Large intestine (tissue), 3 donors: ENCODE data around the gene ICA1. TPM values are rescaled to one million over a fixed set of nuclear protein-coding genes. Genes with fewer than 3 reads are reported as not detected.
"Not testable (repeated sequence)": the region's sequence is repeated elsewhere in the genome, so short reads cannot be mapped to it uniquely, and the experiment has no call there.

Experiments used
- DNase-seq, 2 donors: peaks; one replicate each; pipeline versions ENCODE4 v3.0.0 to v3.0.0-alpha.2; 2013
- H3K27ac ChIP-seq: one replicate; pipeline ENCODE4 v1.5.1; 2013; ENCODE audit warnings: low read length
- H3K27me3 ChIP-seq: 2 replicates; pipeline ENCODE4 v1.6.1; 2013; ENCODE audit warnings: low read length; ENCODE audit not compliant: control insufficient read depth, insufficient read depth
- H3K36me3 ChIP-seq: 2 replicates; pipeline ENCODE4 v1.6.1; 2013; ENCODE audit warnings: low read length; ENCODE audit not compliant: control insufficient read depth, insufficient read depth
- H3K4me1 ChIP-seq: one replicate; pipeline ENCODE4 v1.6.1; 2013; ENCODE audit warnings: low read length; ENCODE audit not compliant: control insufficient read depth, insufficient read depth
- H3K4me3 ChIP-seq: one replicate; pipeline ENCODE4 v1.5.1; 2013; ENCODE audit warnings: low read length
- H3K9me3 ChIP-seq: one replicate; pipeline ENCODE4 v1.6.1; 2013; ENCODE audit warnings: mild to moderate bottlenecking, low read depth, low read length, moderate library complexity; ENCODE audit not compliant: control insufficient read depth
- WGBS: methylation state at CpG from one replicate; pipeline ENCODE4 v1.1.5; 2013; ENCODE audit warnings: low lambda C conversion rate; ENCODE audit not compliant: insufficient coverage; 5-methylcytosine and 5-hydroxymethylcytosine counted together
- polyA plus RNA-seq: library from polyadenylated mRNA; unstranded; fragments of 120-200 nt; gene quantifications from one replicate; pipeline ENCODE4 v1.2.1, GENCODE V29; 2013

Gene ICA1
- polyA plus RNA-seq, 1 donor: 51.6 TPM

DNA sequence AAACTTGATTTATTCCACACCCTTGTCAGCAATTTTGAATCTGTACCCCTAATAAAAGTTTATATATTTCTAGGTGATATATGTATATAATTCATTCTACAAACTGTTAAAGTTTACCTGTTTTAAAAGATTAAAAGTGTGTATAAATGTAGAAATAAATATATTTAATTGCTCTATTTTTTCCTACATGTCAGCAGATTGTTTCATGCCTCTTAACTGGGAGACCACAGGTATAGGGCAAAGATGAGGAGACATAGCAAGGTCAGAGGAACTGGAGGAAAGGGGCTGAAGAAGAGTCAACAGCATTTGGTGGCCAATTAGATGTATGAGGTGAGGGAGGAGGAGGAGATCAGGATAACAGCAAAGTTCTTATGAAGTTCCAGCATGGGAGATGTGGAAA, 183.5 kb downstream of the ICA1 start:
- Histone ChIP-seq H3K4me3 (no peak overlapping the region), H3K9me3 (no peaks in the 10 kb centered on the region), H3K27me3 (no peaks in the 10 kb centered on the region), H3K4me1 (no peaks in the 10 kb centered on the region), H3K36me3 (no peaks in the 10 kb centered on the region), H3K27ac (no peak overlapping the region)
- DNase-seq: no peak

- no CpG with 5 or more reads among the region's 9 CpGs for WGBS
- Histone ChIP-seq H3K36me3 (peaks cover 6% of the 10 kb centered on the region), H3K27ac (no peak overlapping the region), H3K4me3 (no peak overlapping the region), H3K27me3 (no peaks in the 10 kb centered on the region), H3K9me3 (no peaks in the 10 kb centered on the region), H3K4me1 (no peaks in the 10 kb centered on the region)
- no peak for DNase-seq
Measured at GRCh38 chr7:8070451-8071180, 191.4 kb downstream of the ICA1 start.

DNA sequence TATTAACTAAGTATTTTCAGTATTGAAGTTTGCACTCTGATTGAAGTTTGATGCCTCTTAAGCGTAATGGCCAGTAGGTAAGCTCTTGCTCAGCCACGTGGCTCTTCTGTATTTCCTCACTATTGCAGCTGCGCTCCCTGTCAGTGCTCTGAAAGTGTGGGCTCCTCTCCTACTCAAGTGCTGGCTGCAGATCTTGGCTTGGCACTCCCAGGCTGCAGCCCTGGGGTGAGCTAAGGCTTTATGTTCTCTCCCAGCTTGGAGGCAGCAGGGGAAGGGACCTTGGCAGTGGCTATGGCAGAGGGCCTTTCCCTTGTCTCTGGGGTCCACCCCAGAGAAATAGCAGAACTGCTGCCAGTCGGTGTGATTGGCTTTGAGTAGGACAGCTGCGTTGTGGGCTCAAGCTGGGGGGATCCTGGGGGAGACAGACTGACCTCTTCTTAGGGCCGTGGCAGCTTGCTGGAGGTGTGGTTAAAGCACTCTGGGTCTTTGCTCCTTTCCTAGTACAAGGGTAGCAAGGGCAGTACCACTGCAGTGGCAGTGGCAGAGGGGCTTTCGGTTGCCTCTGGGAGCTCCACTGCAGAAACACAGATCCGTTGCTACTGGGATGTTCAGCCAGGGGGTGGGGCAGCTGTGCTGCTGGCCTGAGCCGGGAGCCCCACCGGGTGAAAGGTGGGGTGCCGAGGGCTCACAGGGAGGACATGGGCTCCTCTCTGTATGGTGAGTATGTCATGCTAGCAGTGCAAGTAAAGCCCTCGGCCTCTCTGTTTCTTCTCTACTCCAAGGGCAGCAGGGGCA, 192.9 kb downstream of the ICA1 start:
- DNase-seq: no peak
- Histone ChIP-seq H3K36me3 (peaks cover 6% of the 10 kb centered on the region), H3K27me3 (no peaks in the 10 kb centered on the region), H3K27ac (no peak overlapping the region), H3K4me3 (no peak overlapping the region), H3K9me3 (no peaks in the 10 kb centered on the region), H3K4me1 (no peaks in the 10 kb centered on the region)
- 100% methylated on average over 1 of the region's 12 CpGs for WGBS

GRCh38 chr7:8065356-8065813, 196.6 kb downstream of the ICA1 start:
- no peaks in the 10 kb centered on the region for H3K4me1 ChIP-seq
- H3K27me3 ChIP-seq: no peaks in the 10 kb centered on the region

DNA sequence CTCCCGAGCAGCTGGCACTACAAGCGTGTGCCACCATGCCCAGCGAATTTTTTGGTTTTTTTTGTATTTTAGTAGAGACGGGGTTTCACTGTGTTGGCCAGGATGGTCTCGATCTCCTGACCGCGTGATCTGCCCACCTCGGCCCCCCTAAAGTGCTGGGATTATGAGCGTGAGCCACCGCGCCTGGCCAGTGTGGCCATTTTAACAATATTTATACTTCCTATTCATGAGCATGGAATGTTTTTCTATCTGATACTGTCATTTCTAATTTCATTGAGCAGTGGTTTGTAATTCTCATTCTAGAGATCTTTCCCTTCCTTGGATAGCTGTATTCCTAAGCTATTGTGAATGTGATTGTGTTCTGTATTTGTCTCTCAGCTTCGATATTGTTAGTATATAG, 197.1 kb downstream of the ICA1 start:
- no peak overlapping the region for H3K4me3 ChIP-seq
- H3K36me3 ChIP-seq: peaks cover 8% of the 10 kb centered on the region
- H3K4me1 ChIP-seq: no peaks in the 10 kb centered on the region
- no peak overlapping the region for H3K27ac ChIP-seq
- DNase-seq: no peak
- H3K9me3 ChIP-seq: no peaks in the 10 kb centered on the region
- 100% methylated on average over 3 of the region's 12 CpGs for WGBS
- H3K27me3 ChIP-seq: no peaks in the 10 kb centered on the region

More at GRCh38 chr7:8065356-8065813, 196.6 kb downstream of the ICA1 start:
- Histone ChIP-seq H3K9me3 (no peaks in the 10 kb centered on the region), H3K27ac (no peak overlapping the region), H3K36me3 (peaks cover 8% of the 10 kb centered on the region), H3K4me3 (no peak overlapping the region)
- no peak for DNase-seq
- 79% methylated on average over 2 of the region's 2 CpGs for WGBS

DNA sequence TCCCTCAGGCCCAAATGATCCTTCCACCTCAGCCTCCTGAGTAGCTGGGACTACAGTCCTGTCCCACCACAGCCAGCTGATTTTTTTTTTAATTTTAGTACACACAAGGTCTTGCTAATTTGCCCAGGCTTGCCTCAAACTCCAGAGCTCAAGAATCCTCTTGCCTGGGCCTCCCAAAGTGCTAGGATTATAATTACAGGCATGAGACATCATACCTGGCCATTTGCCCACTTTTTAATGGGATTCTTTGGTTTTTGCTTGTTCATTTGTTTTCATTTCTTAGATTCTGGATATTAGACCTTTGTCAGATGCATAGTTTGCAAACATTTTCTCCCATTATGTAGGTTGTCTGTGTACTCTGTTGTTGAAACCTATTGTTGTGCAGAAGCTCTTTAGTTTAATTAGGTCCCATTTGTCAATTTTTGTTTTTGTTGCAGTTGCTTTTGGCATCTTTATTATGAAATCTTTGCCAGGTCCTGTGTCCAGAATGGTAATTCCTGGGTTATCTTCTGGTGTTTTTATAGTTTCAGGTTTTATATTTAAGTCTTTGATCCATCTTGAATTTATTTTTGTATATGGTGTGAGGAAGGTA, 198.2 kb downstream of the ICA1 start:
- no peaks in the 10 kb centered on the region for H3K4me1 ChIP-seq
- H3K27ac ChIP-seq: no peak overlapping the region
- H3K4me3 ChIP-seq: no peak overlapping the region
- peaks cover 8% of the 10 kb centered on the region for H3K36me3 ChIP-seq
- no peak for DNase-seq
- no peaks in the 10 kb centered on the region for H3K9me3 ChIP-seq
- H3K27me3 ChIP-seq: no peaks in the 10 kb centered on the region

GRCh38 chr7:8063300-8063699, 198.7 kb downstream of the ICA1 start:
- not testable (repeated sequence) for DNase-seq, H3K27ac ChIP-seq, H3K4me1 ChIP-seq, H3K36me3 ChIP-seq, H3K27me3 ChIP-seq, H3K4me3 ChIP-seq, H3K9me3 ChIP-seq
- 100% methylated on average over 1 of the region's 5 CpGs for WGBS

Other genes with a start within 250 kb of the ICA1 start
- 0.06 TPM for gene NXPH1, start 171.4 kb upstream of the ICA1 start, polyA plus RNA-seq